ENCODE data around the gene WNT9A.

WNT9A gene

DNA sequence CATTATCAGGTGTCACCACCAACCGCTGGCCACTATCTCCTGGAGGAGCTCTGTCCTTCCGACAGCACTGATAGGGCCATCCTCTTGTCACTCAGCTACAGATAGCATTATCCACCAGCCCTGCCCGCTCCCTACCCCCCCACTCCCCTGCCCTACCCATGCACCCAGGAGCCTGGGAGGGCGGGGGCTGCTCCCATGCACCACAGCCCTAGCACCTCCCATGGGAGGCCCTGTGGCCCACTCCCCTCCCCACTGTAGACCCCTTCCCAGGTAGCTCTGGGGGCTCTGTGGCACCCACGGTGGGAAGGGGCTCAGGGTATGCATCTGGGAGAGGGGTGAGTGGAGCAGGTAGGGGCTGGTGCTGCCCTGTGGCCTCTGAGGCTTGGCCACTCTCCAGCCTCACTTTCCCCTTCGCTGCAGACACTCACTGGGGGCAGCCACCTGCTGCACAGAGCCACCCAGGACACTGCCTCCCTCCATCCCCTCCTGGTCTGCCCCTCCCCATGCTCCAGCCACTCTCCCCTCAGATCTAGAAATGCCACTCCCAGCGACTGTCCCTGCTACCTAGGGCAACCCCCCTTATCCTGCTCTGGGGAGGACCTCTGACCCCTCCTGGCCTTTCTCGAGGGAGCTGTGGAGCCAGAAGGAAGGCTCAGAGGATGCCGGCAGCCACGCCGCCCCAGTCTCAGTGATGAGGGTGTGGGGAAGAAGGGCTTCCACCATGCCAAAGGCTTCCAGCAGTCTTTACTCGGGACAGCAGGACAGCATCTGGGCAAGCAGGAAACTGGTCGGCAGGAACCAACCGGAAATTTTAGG is 58.5 kb downstream of the WNT9A start:
- TF ChIP-seq ZNF70 (CRISPR knock-in tag; IDR thresholded peaks at IDR 0.05) = no peak
- no peak for TF ChIP-seq OSR1 (CRISPR knock-in tag; IDR thresholded peaks at IDR 0.05)
- TF ChIP-seq, protein P1, sequence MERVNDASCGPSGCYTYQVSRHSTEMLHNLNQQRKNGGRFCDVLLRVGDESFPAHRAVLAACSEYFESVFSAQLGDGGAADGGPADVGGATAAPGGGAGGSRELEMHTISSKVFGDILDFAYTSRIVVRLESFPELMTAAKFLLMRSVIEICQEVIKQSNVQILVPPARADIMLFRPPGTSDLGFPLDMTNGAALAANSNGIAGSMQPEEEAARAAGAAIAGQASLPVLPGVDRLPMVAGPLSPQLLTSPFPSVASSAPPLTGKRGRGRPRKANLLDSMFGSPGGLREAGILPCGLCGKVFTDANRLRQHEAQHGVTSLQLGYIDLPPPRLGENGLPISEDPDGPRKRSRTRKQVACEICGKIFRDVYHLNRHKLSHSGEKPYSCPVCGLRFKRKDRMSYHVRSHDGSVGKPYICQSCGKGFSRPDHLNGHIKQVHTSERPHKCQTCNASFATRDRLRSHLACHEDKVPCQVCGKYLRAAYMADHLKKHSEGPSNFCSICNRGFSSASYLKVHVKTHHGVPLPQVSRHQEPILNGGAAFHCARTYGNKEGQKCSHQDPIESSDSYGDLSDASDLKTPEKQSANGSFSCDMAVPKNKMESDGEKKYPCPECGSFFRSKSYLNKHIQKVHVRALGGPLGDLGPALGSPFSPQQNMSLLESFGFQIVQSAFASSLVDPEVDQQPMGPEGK (CRISPR knock-in tag; IDR thresholded peaks at IDR 0.05; ENCODE audit: borderline replicate concordance) = no peak
- TF ChIP-seq ZFP3 (CRISPR knock-in tag; IDR thresholded peaks at IDR 0.05) = no peak
- no peak for TF ChIP-seq ISL1 (CRISPR knock-in tag; IDR thresholded peaks at IDR 0.05)
- ATAC-seq = no peak

DNA sequence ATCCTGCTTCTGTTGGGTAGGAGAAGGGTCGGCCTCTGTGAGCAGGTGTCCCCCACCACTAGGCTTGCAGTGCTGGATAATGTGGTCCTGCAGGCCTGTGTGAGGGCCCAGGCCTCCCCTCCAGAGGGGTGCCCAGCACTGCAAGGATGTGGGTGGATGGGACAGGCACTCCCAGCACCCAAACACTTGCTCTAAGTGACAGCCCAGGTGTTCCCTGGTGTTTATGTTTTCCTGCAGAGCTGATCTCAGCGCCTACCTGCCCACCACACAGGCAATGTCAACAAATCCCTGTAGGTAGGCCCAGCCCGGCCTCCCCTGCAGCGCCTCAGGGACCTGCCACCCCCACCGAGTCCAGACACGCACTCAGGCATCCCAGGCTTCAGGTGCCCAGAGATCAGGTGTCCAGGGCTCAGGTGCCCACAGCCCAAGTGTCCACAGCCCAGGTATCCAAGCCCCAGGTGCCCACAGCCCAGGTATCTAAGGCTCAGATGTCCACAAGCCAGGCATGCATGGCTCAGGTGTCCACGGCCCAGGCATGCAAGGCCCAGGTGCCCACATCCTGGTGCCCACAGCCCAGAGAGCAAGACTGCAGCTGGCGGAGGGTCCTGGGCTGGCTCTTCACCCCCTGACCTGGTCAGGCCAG is 59.2 kb downstream of the WNT9A start:
- no peak for ATAC-seq
- TF ChIP-seq TOX (CRISPR knock-in tag; IDR thresholded peaks at IDR 0.05; ENCODE audit: borderline replicate concordance) (no peak), ZFP30 (CRISPR knock-in tag; IDR thresholded peaks at IDR 0.05) (no peak), ESRRG (CRISPR knock-in tag; IDR thresholded peaks at IDR 0.05) (no peak), TCF4 (CRISPR knock-in tag; IDR thresholded peaks at IDR 0.05; ENCODE audit: borderline replicate concordance) (no peak), CSDC2 (CRISPR knock-in tag; IDR thresholded peaks at IDR 0.05) (no peak), RARB (CRISPR knock-in tag; IDR thresholded peaks at IDR 0.05) (no peak), BACH2 (CRISPR knock-in tag; IDR thresholded peaks at IDR 0.05; ENCODE audit: borderline replicate concordance) (no peak), ZNF70 (CRISPR knock-in tag; IDR thresholded peaks at IDR 0.05) (no peak), ARNTL (CRISPR knock-in tag; IDR thresholded peaks at IDR 0.05; ENCODE audit: borderline replicate concordance, low read depth) (no peak), ZNF565 (CRISPR knock-in tag; conservative IDR thresholded peaks at IDR 0.05; ENCODE audit: low read depth) (no peak)

GRCh38 chr1:227887697-227888403 is 59.9 kb downstream of the WNT9A start:
- no peak for ATAC-seq
- TF ChIP-seq, protein P2, sequence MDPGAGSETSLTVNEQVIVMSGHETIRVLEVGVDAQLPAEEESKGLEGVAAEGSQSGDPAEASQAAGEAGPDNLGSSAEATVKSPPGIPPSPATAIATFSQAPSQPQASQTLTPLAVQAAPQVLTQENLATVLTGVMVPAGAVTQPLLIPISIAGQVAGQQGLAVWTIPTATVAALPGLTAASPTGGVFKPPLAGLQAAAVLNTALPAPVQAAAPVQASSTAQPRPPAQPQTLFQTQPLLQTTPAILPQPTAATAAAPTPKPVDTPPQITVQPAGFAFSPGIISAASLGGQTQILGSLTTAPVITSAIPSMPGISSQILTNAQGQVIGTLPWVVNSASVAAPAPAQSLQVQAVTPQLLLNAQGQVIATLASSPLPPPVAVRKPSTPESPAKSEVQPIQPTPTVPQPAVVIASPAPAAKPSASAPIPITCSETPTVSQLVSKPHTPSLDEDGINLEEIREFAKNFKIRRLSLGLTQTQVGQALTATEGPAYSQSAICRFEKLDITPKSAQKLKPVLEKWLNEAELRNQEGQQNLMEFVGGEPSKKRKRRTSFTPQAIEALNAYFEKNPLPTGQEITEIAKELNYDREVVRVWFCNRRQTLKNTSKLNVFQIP (CRISPR knock-in tag; IDR thresholded peaks at IDR 0.05; ENCODE audit: borderline replicate concordance, low read depth) = no peak
- TF ChIP-seq SNAI2 (CRISPR knock-in tag; IDR thresholded peaks at IDR 0.05) = no peak

GRCh38 chr1:227886993-227887696 is 60.6 kb downstream of the WNT9A start:
- no peak; the same call in 2 of the 3 replicates for ATAC-seq

More at GRCh38 chr1:227886993-227887696, 60.6 kb downstream of the WNT9A start:
- TF ChIP-seq, protein P3, sequence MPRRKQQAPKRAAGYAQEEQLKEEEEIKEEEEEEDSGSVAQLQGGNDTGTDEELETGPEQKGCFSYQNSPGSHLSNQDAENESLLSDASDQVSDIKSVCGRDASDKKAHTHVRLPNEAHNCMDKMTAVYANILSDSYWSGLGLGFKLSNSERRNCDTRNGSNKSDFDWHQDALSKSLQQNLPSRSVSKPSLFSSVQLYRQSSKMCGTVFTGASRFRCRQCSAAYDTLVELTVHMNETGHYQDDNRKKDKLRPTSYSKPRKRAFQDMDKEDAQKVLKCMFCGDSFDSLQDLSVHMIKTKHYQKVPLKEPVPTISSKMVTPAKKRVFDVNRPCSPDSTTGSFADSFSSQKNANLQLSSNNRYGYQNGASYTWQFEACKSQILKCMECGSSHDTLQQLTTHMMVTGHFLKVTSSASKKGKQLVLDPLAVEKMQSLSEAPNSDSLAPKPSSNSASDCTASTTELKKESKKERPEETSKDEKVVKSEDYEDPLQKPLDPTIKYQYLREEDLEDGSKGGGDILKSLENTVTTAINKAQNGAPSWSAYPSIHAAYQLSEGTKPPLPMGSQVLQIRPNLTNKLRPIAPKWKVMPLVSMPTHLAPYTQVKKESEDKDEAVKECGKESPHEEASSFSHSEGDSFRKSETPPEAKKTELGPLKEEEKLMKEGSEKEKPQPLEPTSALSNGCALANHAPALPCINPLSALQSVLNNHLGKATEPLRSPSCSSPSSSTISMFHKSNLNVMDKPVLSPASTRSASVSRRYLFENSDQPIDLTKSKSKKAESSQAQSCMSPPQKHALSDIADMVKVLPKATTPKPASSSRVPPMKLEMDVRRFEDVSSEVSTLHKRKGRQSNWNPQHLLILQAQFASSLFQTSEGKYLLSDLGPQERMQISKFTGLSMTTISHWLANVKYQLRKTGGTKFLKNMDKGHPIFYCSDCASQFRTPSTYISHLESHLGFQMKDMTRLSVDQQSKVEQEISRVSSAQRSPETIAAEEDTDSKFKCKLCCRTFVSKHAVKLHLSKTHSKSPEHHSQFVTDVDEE (CRISPR knock-in tag; IDR thresholded peaks at IDR 0.05) = no peak
- no peak for TF ChIP-seq CSRNP3 (CRISPR knock-in tag; IDR thresholded peaks at IDR 0.05)
- no peak for TF ChIP-seq ARNTL (CRISPR knock-in tag; IDR thresholded peaks at IDR 0.05; ENCODE audit: borderline replicate concordance, low read depth)
- TF ChIP-seq TCF4 (CRISPR knock-in tag; IDR thresholded peaks at IDR 0.05; ENCODE audit: borderline replicate concordance) = no peak
